Loucy (cell line): Measurements from ENCODE around the gene ADSL.
A peak's percentile ranks its signal among the peaks of the same experiment; 100 is the strongest.

ENCODE experiments used
- H2AFZ ChIP-seq: fragments of 200-600 bp; sonication (generic); 2 replicates; pipeline ENCODE4 v1.6.0; 2016; ENCODE audit warnings: antibody characterized with exemption, mild to moderate bottlenecking, low read length, moderate library complexity
- H3F3A ChIP-seq: fragments of 200-600 bp; 2 replicates; pipeline ENCODE4 v1.6.0; 2016; ENCODE audit warnings: antibody characterized with exemption, low read depth, mild to moderate bottlenecking
- H3K27me3 ChIP-seq: fragments of 200-600 bp; sonication (generic); 2 replicates; pipeline ENCODE4 v1.6.1; 2014; ENCODE audit warnings: low read length, mild to moderate bottlenecking; ENCODE audit not compliant: insufficient read depth, poor library complexity, severe bottlenecking
- H3K36me3 ChIP-seq: fragments of 200-600 bp; sonication (generic); 2 replicates; pipeline ENCODE4 v1.6.1; 2016; ENCODE audit warnings: low read length; ENCODE audit not compliant: insufficient read depth
- H3K4me1 ChIP-seq: fragments of 200-600 bp; sonication (generic); 2 replicates; pipeline ENCODE4 v1.5.1; 2014; ENCODE audit warnings: low read length, mild to moderate bottlenecking; ENCODE audit not compliant: insufficient read depth, poor library complexity, severe bottlenecking
- H3K4me2 ChIP-seq: fragments of 200-600 bp; sonication (generic); 2 replicates; pipeline ENCODE4 v1.6.0; 2014; ENCODE audit warnings: antibody characterized with exemption, low read length, low read depth, mild to moderate bottlenecking; ENCODE audit not compliant: poor library complexity, severe bottlenecking
- H3K4me3 ChIP-seq: fragments of 200-600 bp; sonication (generic); 2 replicates; pipeline ENCODE4 v1.5.1; 2014; ENCODE audit warnings: low read length, mild to moderate bottlenecking, mixed read lengths; ENCODE audit not compliant: poor library complexity, severe bottlenecking
- H3K79me2 ChIP-seq: fragments of 200-600 bp; sonication (generic); 2 replicates; pipeline ENCODE4 v1.6.1; 2014; ENCODE audit warnings: low read length; ENCODE audit not compliant: insufficient read depth
- H3K9ac ChIP-seq: fragments of 200-600 bp; sonication (generic); 2 replicates; pipeline ENCODE4 v1.6.0; 2014; ENCODE audit warnings: mild to moderate bottlenecking, low read depth, low read length, moderate library complexity; ENCODE audit not compliant: poor library complexity, severe bottlenecking
- H3K9me2 ChIP-seq: fragments of 200-600 bp; sonication (generic); replicated peaks from 2 replicates; pipeline ENCODE4 v1.6.1; 2016; ENCODE audit warnings: low read depth, low read length, mixed read lengths
- H3K9me3 ChIP-seq: fragments of 200-600 bp; sonication (generic); 2 replicates; pipeline ENCODE4 v1.6.1; 2014; ENCODE audit warnings: mild to moderate bottlenecking, antibody characterized with exemption, low read length, low read depth; ENCODE audit not compliant: insufficient read depth
- H4K20me1 ChIP-seq: fragments of 200-600 bp; sonication (generic); 2 replicates; pipeline ENCODE4 v1.6.0; 2014; ENCODE audit warnings: antibody characterized with exemption, low read length, mild to moderate bottlenecking; ENCODE audit not compliant: insufficient read depth, poor library complexity, severe bottlenecking
- EZH2phosphoT487 ChIP-seq: fragments of 200-600 bp; IDR thresholded peaks from 2 replicates; pipeline ENCODE4 v1.6.1; 2018; ENCODE audit warnings: antibody characterized with exemption, mild to moderate bottlenecking, moderate library complexity, borderline replicate concordance
- TF ChIP-seq, protein P1 (sequence below): fragments of 200-600 bp; sonication (generic); conservative IDR thresholded peaks from 2 replicates; pipeline ENCODE4 v1.5.1; 2014; ENCODE audit warnings: mild to moderate bottlenecking, antibody characterized with exemption, low read length

ADSL gene

DNA sequence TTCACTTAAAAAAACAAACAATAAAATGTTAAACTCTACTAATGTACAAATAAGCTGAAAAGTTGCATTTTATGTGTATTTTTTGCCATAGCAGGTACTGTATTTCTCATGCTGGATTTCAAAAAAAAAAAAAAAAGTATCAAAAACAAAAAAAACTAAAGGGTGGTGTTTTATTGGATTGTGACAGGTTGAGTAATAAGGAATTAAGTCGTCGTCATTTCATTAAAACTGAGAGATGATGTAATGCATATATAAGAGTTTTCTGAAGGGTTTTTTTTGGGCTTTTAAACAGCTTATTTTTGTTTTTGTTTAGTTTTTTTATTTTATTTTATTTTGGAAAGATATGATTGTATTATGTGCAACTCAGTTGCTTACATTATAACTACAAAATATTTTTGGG lies 10.9 kb upstream of the ADSL start:
- TF ChIP-seq, protein P1, sequence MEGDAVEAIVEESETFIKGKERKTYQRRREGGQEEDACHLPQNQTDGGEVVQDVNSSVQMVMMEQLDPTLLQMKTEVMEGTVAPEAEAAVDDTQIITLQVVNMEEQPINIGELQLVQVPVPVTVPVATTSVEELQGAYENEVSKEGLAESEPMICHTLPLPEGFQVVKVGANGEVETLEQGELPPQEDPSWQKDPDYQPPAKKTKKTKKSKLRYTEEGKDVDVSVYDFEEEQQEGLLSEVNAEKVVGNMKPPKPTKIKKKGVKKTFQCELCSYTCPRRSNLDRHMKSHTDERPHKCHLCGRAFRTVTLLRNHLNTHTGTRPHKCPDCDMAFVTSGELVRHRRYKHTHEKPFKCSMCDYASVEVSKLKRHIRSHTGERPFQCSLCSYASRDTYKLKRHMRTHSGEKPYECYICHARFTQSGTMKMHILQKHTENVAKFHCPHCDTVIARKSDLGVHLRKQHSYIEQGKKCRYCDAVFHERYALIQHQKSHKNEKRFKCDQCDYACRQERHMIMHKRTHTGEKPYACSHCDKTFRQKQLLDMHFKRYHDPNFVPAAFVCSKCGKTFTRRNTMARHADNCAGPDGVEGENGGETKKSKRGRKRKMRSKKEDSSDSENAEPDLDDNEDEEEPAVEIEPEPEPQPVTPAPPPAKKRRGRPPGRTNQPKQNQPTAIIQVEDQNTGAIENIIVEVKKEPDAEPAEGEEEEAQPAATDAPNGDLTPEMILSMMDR: no peak
- TF ChIP-seq EZH2phosphoT487: no peak
- no peaks in the 10 kb centered on the region for H3K9me3 ChIP-seq
- peak overlapping the region; percentile 58 for H3K4me2 ChIP-seq
- H3K36me3 ChIP-seq: no peaks in the 10 kb centered on the region
- H3K27me3 ChIP-seq: no peaks in the 10 kb centered on the region
- H3K9ac ChIP-seq: no peak overlapping the region
- peak overlapping the region; percentile 56 for H3K4me3 ChIP-seq
- no peak overlapping the region for H2AFZ ChIP-seq
- no peaks in the 10 kb centered on the region for H3K79me2 ChIP-seq
- peaks cover 44% of the 10 kb centered on the region for H3K4me1 ChIP-seq
- peaks cover 4% of the 10 kb centered on the region; the same call in 1 of the 2 replicates for H3F3A ChIP-seq
- H3K9me2 ChIP-seq: no peaks in the 10 kb centered on the region
- H4K20me1 ChIP-seq: peaks cover 5% of the 10 kb centered on the region

DNA sequence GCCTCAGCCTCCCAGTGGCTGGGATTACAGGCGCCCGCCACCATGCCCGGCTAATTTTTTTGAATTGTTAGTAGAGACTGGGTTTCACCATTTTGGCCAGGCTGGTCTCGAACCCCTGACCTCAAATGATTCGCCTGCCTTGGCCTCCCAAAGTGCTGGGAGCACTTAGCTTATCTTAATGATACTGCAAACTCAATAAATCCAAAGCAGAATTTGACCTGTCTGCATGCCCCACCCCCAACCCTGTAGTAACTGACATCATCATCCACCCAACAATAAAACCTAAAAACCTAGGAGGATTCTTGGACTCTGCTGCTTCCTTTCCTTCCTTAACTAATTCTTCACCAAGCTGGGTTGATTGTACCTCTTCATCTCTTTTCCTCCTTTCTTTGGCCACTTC lies 6.3 kb upstream of the ADSL start:
- Histone ChIP-seq H3K79me2 (no peaks in the 10 kb centered on the region), H3F3A (peaks cover 4% of the 10 kb centered on the region; the same call in 1 of the 2 replicates), H3K27me3 (no peaks in the 10 kb centered on the region), H3K4me3 (no peak overlapping the region), H4K20me1 (peaks cover 5% of the 10 kb centered on the region), H2AFZ (no peak overlapping the region), H3K9ac (no peak overlapping the region), H3K9me3 (no peaks in the 10 kb centered on the region), H3K4me2 (no peak overlapping the region), H3K9me2 (no peaks in the 10 kb centered on the region), H3K4me1 (peaks cover 19% of the 10 kb centered on the region), H3K36me3 (no peaks in the 10 kb centered on the region)
- TF ChIP-seq, protein P1: no peak
- TF ChIP-seq EZH2phosphoT487: no peak

DNA sequence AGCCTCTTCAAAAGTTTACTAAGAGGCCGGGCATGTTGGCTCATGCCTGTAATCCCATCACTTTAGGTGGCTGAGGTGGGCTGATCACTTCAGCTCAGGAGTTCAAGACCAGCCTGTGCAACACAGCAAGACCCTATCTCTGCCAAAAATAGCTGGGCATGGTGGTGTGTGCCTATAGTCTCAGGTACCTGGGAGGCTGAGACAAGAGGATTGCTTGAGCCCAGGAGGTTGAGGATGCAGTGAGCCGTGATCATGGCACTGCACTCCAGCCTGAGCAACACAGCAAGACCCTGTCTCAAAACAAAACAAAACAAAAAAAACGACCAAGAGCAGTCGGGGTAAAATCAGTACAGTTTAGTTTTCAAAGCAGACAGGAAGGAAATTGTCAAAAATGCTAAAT lies 4.7 kb upstream of the ADSL start:
- no peaks in the 10 kb centered on the region for H3K9me2 ChIP-seq
- H3K9ac ChIP-seq: no peak overlapping the region
- peaks cover 9% of the 10 kb centered on the region for H3K4me1 ChIP-seq
- no peak overlapping the region for H3K4me2 ChIP-seq
- H3K4me3 ChIP-seq: no peak overlapping the region
- no peaks in the 10 kb centered on the region for H3K36me3 ChIP-seq
- H3K79me2 ChIP-seq: peaks cover 3% of the 10 kb centered on the region
- no peak overlapping the region for H2AFZ ChIP-seq
- H3K9me3 ChIP-seq: no peaks in the 10 kb centered on the region
- no peaks in the 10 kb centered on the region for H4K20me1 ChIP-seq
- no peaks in the 10 kb centered on the region for H3K27me3 ChIP-seq
- TF ChIP-seq, protein P1: no peak
- no peak for TF ChIP-seq EZH2phosphoT487
- peaks cover 10% of the 10 kb centered on the region for H3F3A ChIP-seq
